ENCODE measurements around the gene SLCO2A1. TPM values are rescaled to one million over a fixed set of nuclear protein-coding genes. Genes with fewer than 3 reads are reported as not detected.

Gene SLCO2A1
- total RNA-seq, 1 donor from 2014 or later = 0.52 TPM

GRCh38 chr3:134027631-134028030, 2.1 kb downstream of the SLCO2A1 start:
- Histone ChIP-seq H3K27me3 (ENCODE audit: control insufficient read depth in 3 of 3, insufficient read depth in 3 of 3, low read length in 3 of 3) (peaks cover 11 to 24% (median 16%) of the 10 kb centered on the region in 3 donors), H3K4me3 (ENCODE audit: low read length in 3 of 3) (no peak overlapping the region), H3K27ac (ENCODE audit: low read depth, low read length) (no peak overlapping the region), H3K9me3 (ENCODE audit: control insufficient read depth in 3 of 3, low read length in 3 of 3) (no peaks in the 10 kb centered on the region), H3K9ac (ENCODE audit: low read depth in 1 of 3, low read length in 3 of 3) (no peak overlapping the region), H3K4me1 (ENCODE audit: control insufficient read depth in 3 of 3, insufficient read depth in 3 of 3, low read length in 3 of 3) (peaks cover 8 to 11% (median 10%) of the 10 kb centered on the region in 3 donors), H3K36me3 (ENCODE audit: control insufficient read depth in 3 of 3, insufficient read depth in 3 of 3, low read length in 3 of 3) (no peaks in the 10 kb centered on the region)

DNA sequence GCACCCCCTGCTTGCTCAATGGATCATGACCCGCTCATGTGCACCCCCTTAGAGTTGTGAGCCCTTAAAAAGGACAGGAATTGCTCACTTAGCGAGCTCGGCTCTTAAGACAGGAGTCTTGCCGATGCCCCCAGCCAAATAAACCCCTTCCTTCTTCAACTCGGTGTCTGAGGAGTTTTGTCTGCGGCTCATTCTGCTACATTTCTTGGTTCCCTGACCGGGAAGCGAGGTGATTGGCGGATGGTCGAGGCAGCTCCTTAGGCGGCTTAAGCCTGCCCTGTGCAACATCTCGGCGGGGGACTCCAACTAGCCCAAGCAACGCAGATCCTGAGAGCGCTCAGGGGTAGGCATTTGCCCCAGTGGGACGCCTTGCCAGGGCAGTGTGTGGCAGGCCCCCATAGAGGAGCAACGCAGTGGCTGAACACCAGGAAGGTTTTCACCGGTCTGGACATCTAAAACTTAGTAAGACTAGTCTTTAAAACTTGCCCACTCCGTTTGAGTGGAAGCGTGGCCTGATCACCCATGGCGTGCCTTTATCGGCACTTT, 9.5 kb downstream of the SLCO2A1 start:
- Histone ChIP-seq H3K27ac (ENCODE audit: low read depth, low read length) (no peak overlapping the region), H3K4me3 (ENCODE audit: low read length in 3 of 3) (no peak overlapping the region), H3K4me1 (ENCODE audit: control insufficient read depth in 3 of 3, insufficient read depth in 3 of 3, low read length in 3 of 3) (no peaks in the 10 kb centered on the region), H3K27me3 (ENCODE audit: control insufficient read depth in 3 of 3, insufficient read depth in 3 of 3, low read length in 3 of 3) (no peaks in the 10 kb centered on the region), H3K9ac (ENCODE audit: low read depth in 1 of 3, low read length in 3 of 3) (no peak overlapping the region), H3K9me3 (ENCODE audit: control insufficient read depth in 3 of 3, low read length in 3 of 3) (no peaks in the 10 kb centered on the region), H3K36me3 (ENCODE audit: control insufficient read depth in 3 of 3, insufficient read depth in 3 of 3, low read length in 3 of 3) (no peaks in the 10 kb centered on the region)

DNA sequence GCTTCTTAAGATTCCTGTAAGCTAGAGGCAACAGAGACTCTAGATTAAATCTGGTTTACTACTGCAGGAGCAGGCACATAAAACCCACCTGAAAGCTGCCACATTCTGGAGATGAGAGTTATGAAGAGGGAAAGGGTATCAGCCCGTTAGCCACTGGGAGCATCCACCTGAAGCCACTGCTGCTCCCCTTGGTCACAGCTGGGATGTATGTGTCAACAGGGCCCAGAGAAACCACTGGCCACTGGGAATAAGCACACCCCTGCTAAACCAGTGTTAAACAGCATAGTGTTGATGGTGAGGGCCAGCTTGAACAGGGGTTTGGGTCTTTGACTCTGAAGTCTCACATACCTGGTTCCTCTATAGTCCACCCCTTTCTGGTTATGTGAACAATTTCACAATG, 10.9 kb downstream of the SLCO2A1 start:
- Histone ChIP-seq H3K4me3 (ENCODE audit: low read length in 3 of 3) (no peak overlapping the region), H3K27me3 (ENCODE audit: control insufficient read depth in 3 of 3, insufficient read depth in 3 of 3, low read length in 3 of 3) (no peaks in the 10 kb centered on the region), H3K36me3 (ENCODE audit: control insufficient read depth in 3 of 3, insufficient read depth in 3 of 3, low read length in 3 of 3) (no peaks in the 10 kb centered on the region), H3K27ac (ENCODE audit: low read depth, low read length) (no peak overlapping the region), H3K9me3 (ENCODE audit: control insufficient read depth in 3 of 3, low read length in 3 of 3) (no peaks in the 10 kb centered on the region), H3K4me1 (ENCODE audit: control insufficient read depth in 3 of 3, insufficient read depth in 3 of 3, low read length in 3 of 3) (no peaks in the 10 kb centered on the region), H3K9ac (ENCODE audit: low read depth in 1 of 3, low read length in 3 of 3) (no peak overlapping the region)

DNA sequence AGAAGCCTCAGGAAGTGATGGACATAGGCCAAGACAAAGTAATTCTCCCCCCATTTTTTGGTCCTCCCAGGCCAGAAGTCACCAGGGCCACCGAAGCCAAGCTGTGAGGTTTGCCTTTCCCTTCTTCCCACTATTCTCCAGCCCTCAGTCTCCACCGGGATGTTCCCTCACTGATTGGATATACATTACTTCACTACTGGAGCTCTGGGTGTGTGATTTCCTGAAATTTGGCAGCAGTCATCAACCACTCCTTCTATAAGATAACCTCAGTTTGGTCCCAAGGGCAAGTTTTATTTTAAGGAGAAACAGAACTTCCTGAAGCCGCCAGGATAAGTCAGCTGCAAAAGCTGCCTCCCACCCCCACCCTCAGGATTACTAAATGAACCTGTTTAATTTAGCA, 11.3 kb downstream of the SLCO2A1 start:
- H3K9me3 ChIP-seq (ENCODE audit: control insufficient read depth in 3 of 3, low read length in 3 of 3) = no peaks in the 10 kb centered on the region
- no peak overlapping the region for H3K27ac ChIP-seq (ENCODE audit: low read depth, low read length)
- no peaks in the 10 kb centered on the region for H3K27me3 ChIP-seq (ENCODE audit: control insufficient read depth in 3 of 3, insufficient read depth in 3 of 3, low read length in 3 of 3)
- no peak overlapping the region for H3K9ac ChIP-seq (ENCODE audit: low read depth in 1 of 3, low read length in 3 of 3)
- H3K4me3 ChIP-seq (ENCODE audit: low read length in 3 of 3) = no peak overlapping the region
- no peaks in the 10 kb centered on the region for H3K4me1 ChIP-seq (ENCODE audit: control insufficient read depth in 3 of 3, insufficient read depth in 3 of 3, low read length in 3 of 3)
- H3K36me3 ChIP-seq (ENCODE audit: control insufficient read depth in 3 of 3, insufficient read depth in 3 of 3, low read length in 3 of 3) = no peaks in the 10 kb centered on the region

- H3K27me3 ChIP-seq (ENCODE audit: control insufficient read depth in 3 of 3, insufficient read depth in 3 of 3, low read length in 3 of 3) = no peaks in the 10 kb centered on the region
- no peaks in the 10 kb centered on the region for H3K4me1 ChIP-seq (ENCODE audit: control insufficient read depth in 3 of 3, insufficient read depth in 3 of 3, low read length in 3 of 3)
- H3K9ac ChIP-seq (ENCODE audit: low read depth in 1 of 3, low read length in 3 of 3) = no peak overlapping the region
- H3K27ac ChIP-seq (ENCODE audit: low read depth, low read length) = no peak overlapping the region
- no peak overlapping the region for H3K4me3 ChIP-seq (ENCODE audit: low read length in 3 of 3)
- H3K9me3 ChIP-seq (ENCODE audit: control insufficient read depth in 3 of 3, low read length in 3 of 3) = no peaks in the 10 kb centered on the region
- no peaks in the 10 kb centered on the region for H3K36me3 ChIP-seq (ENCODE audit: control insufficient read depth in 3 of 3, insufficient read depth in 3 of 3, low read length in 3 of 3)
These were observed 12.2 kb downstream of the SLCO2A1 start for GRCh38 chr3:134017490-134017889.

- Histone ChIP-seq H3K9ac (ENCODE audit: low read depth in 1 of 3, low read length in 3 of 3) (no peak overlapping the region), H3K4me3 (ENCODE audit: low read length in 3 of 3) (no peak overlapping the region), H3K9me3 (ENCODE audit: control insufficient read depth in 3 of 3, low read length in 3 of 3) (no peaks in the 10 kb centered on the region), H3K27ac (ENCODE audit: low read depth, low read length) (no peak overlapping the region), H3K36me3 (ENCODE audit: control insufficient read depth in 3 of 3, insufficient read depth in 3 of 3, low read length in 3 of 3) (no peaks in the 10 kb centered on the region), H3K27me3 (ENCODE audit: control insufficient read depth in 3 of 3, insufficient read depth in 3 of 3, low read length in 3 of 3) (peaks cover 0 to 5% (median 0%) of the 10 kb centered on the region in 3 donors), H3K4me1 (ENCODE audit: control insufficient read depth in 3 of 3, insufficient read depth in 3 of 3, low read length in 3 of 3) (no peaks in the 10 kb centered on the region)
These were observed 15.5 kb downstream of the SLCO2A1 start for GRCh38 chr3:134014270-134014669.

DNA sequence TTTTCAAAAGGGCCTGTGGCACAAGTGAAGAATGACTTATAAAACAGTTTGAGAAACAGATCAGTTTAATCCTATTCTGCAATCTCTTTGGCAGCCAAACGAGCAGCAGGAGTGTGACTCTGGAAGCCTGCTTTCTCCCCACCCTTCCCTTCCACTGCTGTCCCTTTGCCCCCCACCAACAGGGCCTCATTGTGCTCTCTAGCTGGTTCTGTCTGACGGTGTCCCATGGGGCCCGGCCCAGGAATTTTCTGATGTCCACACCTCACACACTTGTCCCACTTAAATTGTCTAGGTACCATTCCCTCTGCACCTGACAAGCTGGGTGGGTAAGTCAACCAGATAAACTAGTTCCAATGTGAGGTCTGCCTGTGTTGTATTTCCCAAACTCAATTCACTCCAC, 16.4 kb downstream of the SLCO2A1 start:
- Histone ChIP-seq H3K4me3 (ENCODE audit: low read length in 3 of 3) (no peak overlapping the region), H3K36me3 (ENCODE audit: control insufficient read depth in 3 of 3, insufficient read depth in 3 of 3, low read length in 3 of 3) (no peaks in the 10 kb centered on the region), H3K9me3 (ENCODE audit: control insufficient read depth in 3 of 3, low read length in 3 of 3) (no peaks in the 10 kb centered on the region), H3K27me3 (ENCODE audit: control insufficient read depth in 3 of 3, insufficient read depth in 3 of 3, low read length in 3 of 3) (peaks cover 0 to 5% (median 0%) of the 10 kb centered on the region in 3 donors), H3K4me1 (ENCODE audit: control insufficient read depth in 3 of 3, insufficient read depth in 3 of 3, low read length in 3 of 3) (no peaks in the 10 kb centered on the region), H3K27ac (ENCODE audit: low read depth, low read length) (no peak overlapping the region), H3K9ac (ENCODE audit: low read depth in 1 of 3, low read length in 3 of 3) (no peak overlapping the region)

- H3K9ac ChIP-seq (ENCODE audit: low read depth in 1 of 3, low read length in 3 of 3) = no peak overlapping the region
- no peaks in the 10 kb centered on the region for H3K36me3 ChIP-seq (ENCODE audit: control insufficient read depth in 3 of 3, insufficient read depth in 3 of 3, low read length in 3 of 3)
- peaks cover 0 to 5% (median 0%) of the 10 kb centered on the region in 3 donors for H3K27me3 ChIP-seq (ENCODE audit: control insufficient read depth in 3 of 3, insufficient read depth in 3 of 3, low read length in 3 of 3)
- H3K27ac ChIP-seq (ENCODE audit: low read depth, low read length) = no peak overlapping the region
- H3K4me1 ChIP-seq (ENCODE audit: control insufficient read depth in 3 of 3, insufficient read depth in 3 of 3, low read length in 3 of 3) = no peaks in the 10 kb centered on the region
- no peak overlapping the region for H3K4me3 ChIP-seq (ENCODE audit: low read length in 3 of 3)
- peaks cover 0 to 3% (median 0%) of the 10 kb centered on the region in 3 donors for H3K9me3 ChIP-seq (ENCODE audit: control insufficient read depth in 3 of 3, low read length in 3 of 3)
These were observed 20.3 kb downstream of the SLCO2A1 start for GRCh38 chr3:134009345-134010000.

DNA sequence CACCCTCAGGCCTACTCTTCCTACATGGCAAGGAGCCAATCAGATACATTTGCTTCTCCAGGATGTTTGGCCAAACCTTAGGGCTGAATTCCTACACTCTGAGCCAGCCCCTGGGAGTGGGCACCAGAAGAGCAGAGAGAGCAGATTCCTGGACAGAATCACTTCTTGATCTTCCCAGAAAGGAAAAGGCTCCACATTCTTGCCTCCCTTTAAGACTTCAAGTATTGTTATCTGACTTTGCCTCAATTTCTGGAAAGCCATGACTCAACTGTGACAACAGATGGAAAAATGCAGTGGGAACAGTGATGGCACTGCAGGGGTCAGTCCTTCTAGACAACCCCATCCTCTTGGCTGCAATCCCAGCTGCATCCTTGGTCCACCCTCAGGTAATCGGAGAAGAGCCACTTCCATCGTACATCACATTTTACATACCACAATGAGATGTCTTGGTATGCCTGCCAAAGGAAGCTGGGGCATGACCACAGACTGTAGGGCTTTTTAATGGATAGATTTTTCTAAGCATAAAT, 21.0 kb downstream of the SLCO2A1 start:
- H3K4me3 ChIP-seq (ENCODE audit: low read length in 3 of 3) = no peak overlapping the region
- no peak overlapping the region for H3K27ac ChIP-seq (ENCODE audit: low read depth, low read length)
- H3K36me3 ChIP-seq (ENCODE audit: control insufficient read depth in 3 of 3, insufficient read depth in 3 of 3, low read length in 3 of 3) = no peaks in the 10 kb centered on the region
- H3K9ac ChIP-seq (ENCODE audit: low read depth in 1 of 3, low read length in 3 of 3) = no peak overlapping the region
- peaks cover 0 to 5% (median 0%) of the 10 kb centered on the region in 3 donors for H3K27me3 ChIP-seq (ENCODE audit: control insufficient read depth in 3 of 3, insufficient read depth in 3 of 3, low read length in 3 of 3)
- H3K9me3 ChIP-seq (ENCODE audit: control insufficient read depth in 3 of 3, low read length in 3 of 3) = peaks cover 0 to 3% (median 0%) of the 10 kb centered on the region in 3 donors
- no peaks in the 10 kb centered on the region for H3K4me1 ChIP-seq (ENCODE audit: control insufficient read depth in 3 of 3, insufficient read depth in 3 of 3, low read length in 3 of 3)

GRCh38 chr3:134007819-134008218, 21.9 kb downstream of the SLCO2A1 start:
- no peaks in the 10 kb centered on the region for H3K4me1 ChIP-seq (ENCODE audit: control insufficient read depth in 3 of 3, insufficient read depth in 3 of 3, low read length in 3 of 3)
- peaks cover 0 to 3% (median 0%) of the 10 kb centered on the region in 3 donors for H3K9me3 ChIP-seq (ENCODE audit: control insufficient read depth in 3 of 3, low read length in 3 of 3)
- H3K9ac ChIP-seq (ENCODE audit: low read depth in 1 of 3, low read length in 3 of 3) = no peak overlapping the region
- no peak overlapping the region for H3K4me3 ChIP-seq (ENCODE audit: low read length in 3 of 3)
- no peak overlapping the region for H3K27ac ChIP-seq (ENCODE audit: low read depth, low read length)
- no peaks in the 10 kb centered on the region for H3K36me3 ChIP-seq (ENCODE audit: control insufficient read depth in 3 of 3, insufficient read depth in 3 of 3, low read length in 3 of 3)
- H3K27me3 ChIP-seq (ENCODE audit: control insufficient read depth in 3 of 3, insufficient read depth in 3 of 3, low read length in 3 of 3) = peaks cover 0 to 5% (median 0%) of the 10 kb centered on the region in 3 donors
